Adrenal gland (tissue), 5 donors: ENCODE results near the gene RMI2.

Experiments used
- CTCF ChIP-seq, 6 experiments: fragments of 450-650 bp in 4 of 6; fragments of 200-600 bp in 2 of 6; sonication (generic) in 1 of 6; IDR thresholded peaks; 1 replicate in 5 of 6; 2 replicates in 1 of 6; pipeline versions ENCODE4 v1.5.1 to v1.8.0; 2016 to 2021; ENCODE audit warnings: antibody characterized with exemption in 6 of 6, mild to moderate bottlenecking in 2 of 6, moderate library complexity in 1 of 6
- POLR2A ChIP-seq, 2 donors: fragments of 450-650 bp; IDR thresholded peaks; one replicate each; pipeline ENCODE4 v1.6.1; 2017; ENCODE audit warnings: antibody characterized with exemption in 2 of 2, mild to moderate bottlenecking in 2 of 2, moderate library complexity in 1 of 2
- donor health status: DM: no; HTN: no; CAD: no.

GRCh38 chr16:11295672-11296071, 49.6 kb upstream of the RMI2 start:
- TF ChIP-seq CTCF (IDR thresholded peaks at IDR 0.05) (no peak), POLR2A (IDR thresholded peaks at IDR 0.05) (no peak)
